Neuronal stem cell (in vitro differentiated cells): ENCODE data around the gene TAGLN2.

Source experiments
- DNase-seq: peaks from one replicate; pipeline ENCODE4 v3.0.0-alpha.2; 2013; ENCODE audit warnings: low spot score
- H2AFZ ChIP-seq: one replicate; pipeline ENCODE4 v1.6.1; 2013; ENCODE audit warnings: mild to moderate bottlenecking, low read length, inconsistent platforms
- H2AK5ac ChIP-seq: 2 replicates; pipeline ENCODE4 v1.6.1; 2013; ENCODE audit warnings: low read depth, mild to moderate bottlenecking, inconsistent platforms, low read length, moderate library complexity, mixed read lengths
- H2BK120ac ChIP-seq: 2 replicates; pipeline ENCODE4 v1.6.1; 2013; ENCODE audit warnings: low read depth, mild to moderate bottlenecking, inconsistent platforms, low read length, moderate library complexity, mixed read lengths
- H2BK12ac ChIP-seq: one replicate; pipeline ENCODE4 v1.6.1; 2013; ENCODE audit warnings: low read length, inconsistent platforms
- H2BK15ac ChIP-seq: 2 replicates; pipeline ENCODE4 v1.6.1; 2013; ENCODE audit warnings: mild to moderate bottlenecking, low read length, inconsistent platforms, mixed read lengths
- H2BK5ac ChIP-seq: one replicate; pipeline ENCODE4 v1.6.1; 2013; ENCODE audit warnings: inconsistent platforms, mild to moderate bottlenecking, low read length, moderate library complexity
- H3K14ac ChIP-seq: one replicate; pipeline ENCODE4 v1.6.1; 2013; ENCODE audit warnings: low read length, inconsistent platforms
- H3K18ac ChIP-seq: 2 replicates; pipeline ENCODE4 v1.6.1; 2013; ENCODE audit warnings: low read length, inconsistent platforms
- H3K23ac ChIP-seq: 2 replicates; pipeline ENCODE4 v1.6.1; 2013; ENCODE audit warnings: low read depth, mild to moderate bottlenecking, mixed read lengths, low read length, inconsistent platforms; ENCODE audit not compliant: poor library complexity
- H3K27ac ChIP-seq: replicated peaks from 3 replicates; pipeline ENCODE4 v1.5.1; 2013; ENCODE audit warnings: low read length, inconsistent platforms
- H3K27me3 ChIP-seq, 3 experiments: 2 replicates each; pipeline ENCODE4 v1.6.1; 2013; ENCODE audit warnings: low read length in 3 of 3, mild to moderate bottlenecking in 2 of 3, inconsistent platforms in 1 of 3, low read depth in 1 of 3, mixed read lengths in 1 of 3, moderate library complexity in 1 of 3; ENCODE audit not compliant: control insufficient read depth in 3 of 3, insufficient read depth in 3 of 3
- H3K36me3 ChIP-seq, 2 donors: replicated peaks in 1 of 2; 2 replicates each; pipeline ENCODE4 v1.6.1; 2013; ENCODE audit warnings: low read length in 2 of 2; ENCODE audit not compliant: control insufficient read depth in 2 of 2, insufficient read depth in 2 of 2
- H3K4ac ChIP-seq: 2 replicates; pipeline ENCODE4 v1.6.1; 2013; ENCODE audit warnings: inconsistent platforms, mild to moderate bottlenecking, low read length, moderate library complexity
- H3K4me1 ChIP-seq, 2 donors: 1 replicate in 1 of 2; 2 replicates in 1 of 2; pipeline ENCODE4 v1.6.1; 2013; ENCODE audit warnings: low read length in 2 of 2, low read depth in 1 of 2; ENCODE audit not compliant: control insufficient read depth in 2 of 2, insufficient read depth in 1 of 2
- H3K4me2 ChIP-seq: one replicate; pipeline ENCODE4 v1.6.1; 2013; ENCODE audit warnings: mild to moderate bottlenecking, low read length, inconsistent platforms; ENCODE audit not compliant: insufficient read depth, poor library complexity, severe bottlenecking
- H3K4me3 ChIP-seq, 2 donors: 2 replicates each; pipeline ENCODE4 v1.5.1; 2013; ENCODE audit warnings: low read length in 2 of 2, mild to moderate bottlenecking in 2 of 2, inconsistent platforms in 1 of 2, moderate library complexity in 1 of 2
- H3K79me1 ChIP-seq: one replicate; pipeline ENCODE4 v1.6.1; 2013; ENCODE audit warnings: low read depth, mild to moderate bottlenecking, inconsistent platforms, low read length, moderate library complexity
- H3K9ac ChIP-seq: one replicate; pipeline ENCODE4 v1.6.1; 2013; ENCODE audit warnings: mild to moderate bottlenecking, low read depth, low read length, inconsistent platforms; ENCODE audit not compliant: poor library complexity
- H3K9me3 ChIP-seq, 2 donors: replicated peaks in 1 of 2; 2 replicates each; pipeline versions ENCODE3 to v1.6.1; 2013; ENCODE audit warnings: low read length in 2 of 2, mild to moderate bottlenecking in 2 of 2, inconsistent platforms in 1 of 2, low read depth in 1 of 2, mixed read lengths in 1 of 2, moderate library complexity in 1 of 2; ENCODE audit not compliant: control insufficient read depth in 2 of 2, insufficient read depth in 1 of 2
- H4K8ac ChIP-seq: one replicate; pipeline ENCODE4 v1.6.1; 2013; ENCODE audit warnings: low read depth, mild to moderate bottlenecking, inconsistent platforms, low read length, moderate library complexity
- H4K91ac ChIP-seq: one replicate; pipeline ENCODE4 v1.6.1; 2013; ENCODE audit warnings: low read length, low read depth, mild to moderate bottlenecking, inconsistent platforms; ENCODE audit not compliant: poor library complexity
- WGBS, 2 donors: extraction: QIAGEN DNeasy Blood & Tissue Kit; methylation state at CpG; one replicate each; pipeline ENCODE4 v1.1.7; 2013; ENCODE audit warnings: missing lambda C conversion rate in 2 of 2, mixed read lengths in 1 of 2; ENCODE audit not compliant: insufficient read length in 2 of 2, insufficient replicate concordance in 1 of 2; ENCODE audit errors: extremely low coverage in 2 of 2; 5-methylcytosine and 5-hydroxymethylcytosine counted together

Gene TAGLN2

GRCh38 chr1:159915571-159916241, 9.6 kb downstream of the TAGLN2 start:
- no peaks in the 10 kb centered on the region for H3K9me3 ChIP-seq
- no peak overlapping the region for H4K8ac ChIP-seq
- no peak for DNase-seq
- H4K91ac ChIP-seq, result no peak overlapping the region
- no peak overlapping the region for H3K4me3 ChIP-seq
- H3K36me3 ChIP-seq, result no peaks in the 10 kb centered on the region
- WGBS, 2 donors, result no CpG with 5 or more reads among the region's 5 CpGs
- no peak overlapping the region for H2BK12ac ChIP-seq
- H3K18ac ChIP-seq, result no peak overlapping the region
- H3K79me1 ChIP-seq, result no peaks in the 10 kb centered on the region
- H3K23ac ChIP-seq, result no peak overlapping the region
- no peak overlapping the region for H3K14ac ChIP-seq
- peak overlapping the region; percentile 1 for H3K27ac ChIP-seq
- no peak overlapping the region for H3K4me2 ChIP-seq
- no peak overlapping the region for H2BK15ac ChIP-seq
- H3K27me3 ChIP-seq, result peaks cover 0 to 4% (median 0%) of the 10 kb centered on the region in 3 experiments
- H3K9ac ChIP-seq, result no peak overlapping the region
- no peak overlapping the region for H2AFZ ChIP-seq
- no peak overlapping the region for H2BK120ac ChIP-seq
- H3K4ac ChIP-seq, result no peak overlapping the region
- no peak overlapping the region for H2AK5ac ChIP-seq
- H3K4me1 ChIP-seq, result peaks cover 15 to 23% of the 10 kb centered on the region in 2 donors
- peak overlapping the region; percentile 14 for H2BK5ac ChIP-seq

GRCh38 chr1:159914252-159915018, 10.9 kb downstream of the TAGLN2 start:
- no peak overlapping the region for H2BK12ac ChIP-seq
- H3K27ac ChIP-seq, result no peak overlapping the region
- H3K9ac ChIP-seq, result peak overlapping the region; percentile 24
- H4K8ac ChIP-seq, result no peak overlapping the region
- H3K4me1 ChIP-seq, result peaks cover 24 to 30% of the 10 kb centered on the region in 2 donors
- H2AK5ac ChIP-seq, result peak overlapping the region; percentile 9
- no peak overlapping the region for H3K23ac ChIP-seq
- no peak overlapping the region for H3K4me2 ChIP-seq
- no peak overlapping the region for H2BK5ac ChIP-seq
- H3K79me1 ChIP-seq, result no peaks in the 10 kb centered on the region
- no peak overlapping the region for H3K4ac ChIP-seq
- H3K4me3 ChIP-seq, result no peak overlapping the region
- H4K91ac ChIP-seq, result no peak overlapping the region
- no peak overlapping the region for H3K18ac ChIP-seq
- H2BK15ac ChIP-seq, result peak overlapping the region; percentile 16
- no peak overlapping the region for H2AFZ ChIP-seq
- DNase-seq, result no peak
- H2BK120ac ChIP-seq, result no peak overlapping the region
- no CpG with 5 or more reads among the region's 10 CpGs for WGBS, 2 donors
- H3K9me3 ChIP-seq, result no peaks in the 10 kb centered on the region
- H3K14ac ChIP-seq, result no peak overlapping the region
- H3K36me3 ChIP-seq, result no peaks in the 10 kb centered on the region
- peaks cover 0 to 4% (median 0%) of the 10 kb centered on the region in 3 experiments for H3K27me3 ChIP-seq

- Histone ChIP-seq H3K4me1 (peaks cover 24 to 30% of the 10 kb centered on the region in 2 donors), H4K8ac (no peak overlapping the region)
- WGBS, 2 donors, result no CpG with 5 or more reads among the region's 5 CpGs
Observed at GRCh38 chr1:159913451-159914192, 11.7 kb downstream of the TAGLN2 start.

More at GRCh38 chr1:159913451-159914192, 11.7 kb downstream of the TAGLN2 start:
- Histone ChIP-seq H3K23ac (no peak overlapping the region), H3K9ac (no peak overlapping the region), H3K18ac (peak overlapping the region; percentile 18), H3K4me3 (peak overlapping the region in 1 of 2 donors; percentile 37), H2AFZ (no peak overlapping the region), H3K79me1 (no peaks in the 10 kb centered on the region), H4K91ac (no peak overlapping the region), H3K4ac (no peak overlapping the region), H3K27ac (no peak overlapping the region), H3K36me3 (no peaks in the 10 kb centered on the region), H2BK5ac (no peak overlapping the region), H3K27me3 (peaks cover 0 to 4% (median 0%) of the 10 kb centered on the region in 3 experiments), H3K14ac (no peak overlapping the region), H3K4me2 (no peak overlapping the region), H2AK5ac (peak overlapping the region; percentile 9), H2BK15ac (no peak overlapping the region), H2BK120ac (no peak overlapping the region), H3K9me3 (no peaks in the 10 kb centered on the region), H2BK12ac (no peak overlapping the region)
- no peak for DNase-seq
